ENCODE measurements around the gene TMEM220.

TMEM220 gene

DNA sequence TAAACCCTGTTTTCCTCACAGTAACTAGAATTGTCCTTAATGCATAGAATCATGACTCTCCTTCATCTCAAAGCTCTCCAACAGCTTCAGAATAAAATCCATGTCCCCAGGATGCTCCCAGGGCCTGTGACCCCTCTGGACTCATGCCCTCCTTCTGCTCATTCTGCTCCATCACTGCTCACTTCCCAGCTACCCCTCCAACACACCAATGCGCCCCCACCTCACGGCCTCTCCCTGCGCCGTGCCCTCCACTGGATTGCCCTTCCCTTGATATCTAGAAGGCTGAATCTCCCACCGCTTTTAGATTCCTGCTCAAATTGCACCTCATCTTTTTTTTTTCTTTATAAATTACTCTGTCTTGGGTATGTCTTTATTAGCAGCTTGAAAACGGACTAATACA is 12.6 kb upstream of the TMEM220 start:
- no peak overlapping the region for H3K4me3 ChIP-seq (ENCODE audit: low read depth, low read length)
- no peak for DNase-seq (ENCODE audit: low read depth, low spot score)
- TF ChIP-seq CTCF (IDR thresholded peaks at IDR 0.05; ENCODE audit: insufficient read depth, low read length, missing control alignments), result no peak
- POLR2A ChIA-PET, result no interaction called here
- CTCF ChIA-PET, result interaction anchor here (2.1 kb wide), 1 partner anchor 102 kb away, joined by 7 read pairs; no protein-coding TSS in a partner anchor

DNA sequence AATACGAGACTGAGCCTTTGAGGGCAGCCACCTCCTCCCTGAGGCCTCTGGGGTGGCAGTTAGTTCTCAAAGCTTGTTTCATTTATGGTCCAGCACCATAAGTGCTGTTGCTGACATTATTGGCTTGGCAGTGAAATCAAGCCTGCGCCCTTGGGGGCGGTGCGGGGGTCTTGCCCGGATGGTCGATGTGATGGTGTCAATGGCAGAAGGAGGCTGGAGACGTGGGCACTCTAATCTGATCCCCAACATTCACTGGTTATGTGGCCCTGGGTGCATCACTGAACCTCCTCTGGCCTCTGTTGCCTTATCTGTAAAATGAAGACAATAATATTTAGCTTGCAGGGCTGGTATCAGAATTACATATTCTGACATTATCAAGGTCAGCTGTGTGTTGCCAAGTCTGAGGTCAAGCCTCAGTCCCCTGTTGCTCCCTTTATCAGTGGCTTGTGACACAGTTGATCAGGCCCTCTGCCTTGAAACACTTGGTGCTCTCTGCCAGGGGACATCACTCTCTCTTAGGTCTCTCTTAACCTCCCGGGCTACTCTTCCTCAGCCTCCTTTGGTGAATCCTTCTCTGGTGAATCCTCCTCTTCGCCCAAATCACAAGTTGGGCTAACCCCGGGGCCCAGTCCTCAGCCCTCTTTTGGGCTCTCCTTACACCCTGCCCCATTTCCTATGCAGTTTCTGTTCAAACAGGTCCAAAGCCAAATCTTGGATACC is 11.8 kb upstream of the TMEM220 start:
- no peak for DNase-seq (ENCODE audit: low read depth, low spot score)
- CTCF ChIA-PET, result interaction anchor here (1.0 to 2.1 kb wide), 2 partner anchors 61 to 103 kb away, joined by 3 to 7 read pairs; no protein-coding TSS in a partner anchor
- H3K4me3 ChIP-seq (ENCODE audit: low read depth, low read length), result no peak overlapping the region
- POLR2A ChIA-PET, result no interaction called here
- TF ChIP-seq CTCF (IDR thresholded peaks at IDR 0.05; ENCODE audit: insufficient read depth, low read length, missing control alignments), result no peak

GRCh38 chr17:10739386-10739785 is 9.6 kb upstream of the TMEM220 start:
- ChIA-PET CTCF (interaction anchor here (2.3 kb wide), 1 partner anchor 106 kb away, joined by 16 read pairs; no protein-coding TSS in a partner anchor), POLR2A (no interaction called here)
- no peak overlapping the region for H3K4me3 ChIP-seq (ENCODE audit: low read depth, low read length)
- no peak for DNase-seq (ENCODE audit: low read depth, low spot score)
- TF ChIP-seq CTCF (IDR thresholded peaks at IDR 0.05; ENCODE audit: insufficient read depth, low read length, missing control alignments), result no peak

DNA sequence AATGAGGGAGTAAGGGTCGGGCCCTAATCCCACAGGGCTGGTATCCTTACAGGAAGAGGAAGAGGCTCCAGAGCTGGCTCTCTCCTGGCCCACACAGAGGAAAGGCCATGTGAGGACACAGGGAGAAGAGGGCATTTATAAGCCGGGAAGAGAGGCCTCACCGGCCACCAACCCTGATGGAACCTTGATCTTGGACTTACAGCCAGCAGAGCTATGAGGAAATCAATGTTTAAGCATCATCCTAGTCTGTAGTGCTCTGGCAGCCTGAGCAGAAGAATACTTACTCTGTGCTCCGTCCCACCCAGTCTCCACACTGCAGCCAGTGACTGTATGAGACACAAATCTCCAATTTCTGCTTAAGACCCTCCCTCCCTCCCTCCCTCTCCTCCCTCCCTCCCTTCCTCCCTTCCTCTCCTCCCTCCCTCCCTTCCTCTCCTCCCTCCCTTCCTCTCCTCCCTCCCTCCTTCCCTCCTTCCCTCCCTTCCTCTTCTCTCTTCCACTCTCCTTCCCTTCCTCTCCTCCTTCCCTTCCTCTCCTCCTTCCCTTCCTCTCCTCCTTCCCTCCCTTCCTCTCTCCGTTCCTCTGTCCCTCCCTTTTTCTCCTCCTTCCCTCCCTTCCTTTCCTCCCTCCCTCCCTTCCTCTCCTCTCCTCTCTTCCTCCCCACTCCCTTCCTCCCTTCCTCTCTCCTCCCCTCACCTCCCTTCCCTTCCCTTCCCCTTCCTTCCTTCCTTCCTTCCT is 8.9 kb upstream of the TMEM220 start:
- POLR2A ChIA-PET, result no interaction called here
- DNase-seq (ENCODE audit: low read depth, low spot score), result no peak
- CTCF ChIA-PET, result interaction anchor here (2.3 kb wide), 1 partner anchor 106 kb away, joined by 16 read pairs; no protein-coding TSS in a partner anchor
- no peak for TF ChIP-seq CTCF (IDR thresholded peaks at IDR 0.05; ENCODE audit: insufficient read depth, low read length, missing control alignments)
- no peak overlapping the region for H3K4me3 ChIP-seq (ENCODE audit: low read depth, low read length)

GRCh38 chr17:10737736-10738135 is 7.9 kb upstream of the TMEM220 start:
- DNase-seq (ENCODE audit: low read depth, low spot score), result no peak
- H3K4me3 ChIP-seq (ENCODE audit: low read depth, low read length), result no peak overlapping the region
- no peak for TF ChIP-seq CTCF (IDR thresholded peaks at IDR 0.05; ENCODE audit: insufficient read depth, low read length, missing control alignments)
- ChIA-PET POLR2A (no interaction called here), CTCF (interaction anchor here (0.9 to 4.7 kb wide), 27 partner anchors 10 to 1248 kb away, joined by 3 to 128 read pairs (median 6); partner anchors contain the start of gene PIRT)

DNA sequence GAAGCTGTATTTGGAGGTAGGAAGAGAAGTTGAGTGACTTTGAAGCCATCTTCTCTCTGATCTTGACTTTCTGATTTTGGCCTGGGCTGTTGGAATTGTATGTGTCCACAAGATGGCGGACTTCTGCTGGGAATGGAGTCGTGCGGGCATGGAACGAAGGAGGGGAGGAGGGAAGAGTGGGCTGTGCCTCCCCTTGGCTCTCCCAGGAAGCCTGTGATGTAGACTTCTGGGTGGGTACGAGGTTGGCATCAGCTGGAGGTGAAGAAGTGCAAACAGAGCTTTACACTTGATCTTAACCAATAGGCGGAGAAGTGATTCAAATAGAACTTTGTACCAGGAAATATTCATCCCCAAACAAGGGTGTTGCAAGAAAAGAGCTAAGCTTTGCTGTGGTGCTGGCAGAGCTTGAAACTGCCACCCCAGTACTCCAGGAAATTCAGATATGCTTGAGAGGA is 7.4 kb upstream of the TMEM220 start:
- CTCF ChIA-PET, result interaction anchor here (0.6 to 4.7 kb wide), 43 partner anchors 10 to 1254 kb away, joined by 3 to 128 read pairs (median 5); partner anchors contain the start of gene PIRT
- DNase-seq (ENCODE audit: low read depth, low spot score), result no peak

More for the DNA sequence above, 7.4 kb upstream of the TMEM220 start:
- H3K4me3 ChIP-seq (ENCODE audit: low read depth, low read length), result no peak overlapping the region
- TF ChIP-seq CTCF (IDR thresholded peaks at IDR 0.05; ENCODE audit: insufficient read depth, low read length, missing control alignments), result peak; percentile 77
- POLR2A ChIA-PET, result no interaction called here

Measured in AG04449 (cell line).